ENCODE data around the gene LRMDA.

DNA sequence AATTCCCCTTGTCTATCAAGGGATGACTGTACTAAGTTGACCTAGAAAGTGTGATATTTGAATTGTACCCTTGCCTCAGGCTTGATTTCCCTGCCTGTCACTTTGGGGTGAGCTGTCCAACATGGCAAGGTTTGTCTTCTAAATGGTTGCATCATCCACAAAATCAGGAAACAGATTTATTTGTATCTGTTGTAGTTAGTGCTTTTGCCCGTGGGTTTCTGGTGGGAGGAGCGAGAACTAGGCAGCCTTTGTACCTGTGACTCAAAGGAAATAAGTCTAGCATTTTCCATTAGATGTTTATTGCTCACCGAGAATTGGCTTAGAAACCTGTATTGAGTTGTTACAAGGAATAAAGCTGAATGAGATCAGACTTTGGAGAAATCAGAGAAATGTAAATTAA is 650.8 kb downstream of the LRMDA start:
- TF ChIP-seq CTCF (IDR thresholded peaks at IDR 0.05; ENCODE audit: insufficient read depth, low read length, poor library complexity, severe bottlenecking) (no peak), EZH2phosphoT487 (conservative IDR thresholded peaks at IDR 0.05; ENCODE audit: low read length) (no peak)

Data from SU-DHL-6 (cell line).